NCI-H2227 (cell line): ENCODE results near the gene CSNK1E.
A peak's percentile ranks its signal among the peaks of the same experiment; 100 is the strongest.

Source experiments
- DNase-seq: peaks from one replicate; lab custom pipeline; 2025; ENCODE audit not compliant: unreplicated experiment; lab: John Stamatoyannopoulos, UW

CSNK1E gene

DNA sequence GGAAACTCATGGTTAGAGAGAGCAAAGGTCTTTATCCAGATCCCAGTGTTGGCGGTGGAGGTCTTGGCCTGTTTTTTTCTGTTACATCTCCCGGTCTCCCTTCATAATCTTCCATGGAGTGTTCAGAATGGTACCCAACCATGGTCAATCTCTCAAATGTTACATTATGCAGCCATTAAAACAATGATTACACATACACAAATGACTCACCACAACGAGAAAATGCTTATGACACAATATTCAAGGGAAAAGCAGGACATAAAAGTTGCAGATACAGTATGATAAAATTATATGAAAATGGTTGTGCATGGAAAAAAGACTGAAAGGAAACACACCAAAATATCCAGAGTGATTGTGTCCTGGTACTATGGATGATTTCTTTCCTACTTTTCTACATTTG lies 17.8 kb upstream of the CSNK1E start:
- DNase-seq: no peak

DNA sequence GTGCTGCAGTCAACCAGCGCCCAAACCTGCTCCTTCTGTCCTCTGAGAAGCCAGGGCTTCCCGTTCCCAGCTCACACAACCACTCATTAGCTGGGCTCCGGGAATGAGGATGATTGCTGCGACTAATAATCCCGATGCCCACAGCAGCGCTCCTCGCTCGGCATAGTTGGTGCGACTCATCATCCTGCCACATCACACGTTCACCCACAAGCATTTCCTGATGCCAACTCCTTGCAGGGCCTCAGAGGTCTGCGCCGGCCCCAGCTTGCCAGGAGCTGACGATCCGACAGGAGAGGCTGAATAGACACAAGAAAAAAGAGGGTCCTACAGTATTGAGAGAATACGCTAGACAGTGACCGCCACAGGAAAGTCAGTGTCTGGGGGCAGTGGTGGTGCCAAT lies 10.6 kb upstream of the CSNK1E start:
- DNase-seq: peak; percentile 22

DNA sequence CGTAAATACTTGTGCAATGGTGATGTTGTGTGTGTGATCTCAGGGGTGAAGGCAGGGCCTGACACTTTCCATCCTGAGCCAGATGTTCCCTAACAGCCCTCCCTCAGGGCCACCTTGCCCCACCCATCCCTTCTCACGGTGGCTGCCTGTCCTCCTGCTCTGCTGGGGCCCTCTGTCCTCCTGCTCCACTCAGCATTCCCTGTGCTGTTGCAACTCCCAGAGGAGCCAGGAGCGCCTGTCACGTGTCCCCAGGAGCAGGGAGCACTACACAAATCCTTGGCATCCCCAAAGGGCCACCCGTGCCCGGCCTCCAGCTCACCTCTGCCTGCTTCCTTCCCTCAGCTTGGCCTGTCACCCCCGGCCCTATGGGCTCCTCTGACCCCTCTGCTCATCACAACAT lies 10.2 kb upstream of the CSNK1E start:
- no peak for DNase-seq

DNA sequence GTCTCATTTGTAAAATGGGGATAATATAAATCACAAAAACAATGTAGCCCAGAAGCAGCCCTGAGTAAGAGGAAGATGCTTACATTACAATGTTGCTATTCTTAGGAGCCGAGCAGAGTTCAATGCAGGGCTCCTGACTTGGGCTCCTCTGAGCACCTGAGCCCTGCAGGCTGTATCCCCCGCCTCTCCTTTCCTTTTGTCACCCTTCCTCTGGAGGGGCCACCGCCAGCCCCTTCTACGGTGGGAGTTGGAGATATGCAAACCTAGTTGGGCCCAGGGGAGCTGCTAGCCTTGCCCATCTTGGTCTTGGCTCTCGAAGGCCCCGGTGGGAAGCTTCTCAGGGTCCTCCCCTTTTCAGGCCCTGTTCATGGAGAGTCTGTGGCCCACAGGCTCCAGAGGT lies 8.4 kb upstream of the CSNK1E start:
- no peak for DNase-seq

DNA sequence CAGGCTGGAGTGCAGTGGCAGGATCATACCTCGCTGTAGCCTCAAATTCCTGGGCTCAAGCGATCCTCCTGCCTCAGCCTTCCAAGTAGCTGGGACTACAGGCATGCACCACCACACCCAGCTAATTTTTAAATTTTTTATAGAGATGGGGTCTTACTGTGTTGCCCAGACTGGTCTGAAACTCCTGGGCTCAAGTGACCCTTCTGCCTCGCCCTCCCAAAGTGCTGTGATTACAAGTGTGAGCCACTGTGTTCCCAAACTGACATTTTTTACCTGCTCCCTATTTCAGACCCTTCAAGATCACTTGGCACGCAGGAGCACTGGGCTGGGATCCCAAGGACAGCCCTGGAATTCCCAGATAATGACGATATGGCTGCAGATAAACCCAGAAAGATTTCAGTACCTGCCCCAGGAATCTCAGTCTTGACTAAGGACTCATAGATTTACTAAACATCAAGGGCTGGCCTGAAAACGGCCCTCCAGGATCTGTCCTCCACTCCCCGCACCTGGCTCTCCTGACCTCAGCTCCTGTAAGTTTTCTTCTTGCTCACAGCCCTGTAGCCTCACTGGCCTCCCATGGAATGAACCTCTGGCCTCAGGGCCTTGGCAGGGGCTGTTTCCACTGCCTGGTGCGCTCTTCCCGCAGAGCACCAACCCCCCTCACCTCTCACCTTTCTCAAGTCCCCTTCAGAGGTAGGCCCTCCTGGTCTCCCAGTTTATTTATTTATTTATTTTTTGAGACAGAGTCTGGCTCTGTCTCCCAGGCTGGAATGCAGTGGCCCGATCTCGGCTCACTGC lies 3.6 kb upstream of the CSNK1E start:
- no peak for DNase-seq

DNA sequence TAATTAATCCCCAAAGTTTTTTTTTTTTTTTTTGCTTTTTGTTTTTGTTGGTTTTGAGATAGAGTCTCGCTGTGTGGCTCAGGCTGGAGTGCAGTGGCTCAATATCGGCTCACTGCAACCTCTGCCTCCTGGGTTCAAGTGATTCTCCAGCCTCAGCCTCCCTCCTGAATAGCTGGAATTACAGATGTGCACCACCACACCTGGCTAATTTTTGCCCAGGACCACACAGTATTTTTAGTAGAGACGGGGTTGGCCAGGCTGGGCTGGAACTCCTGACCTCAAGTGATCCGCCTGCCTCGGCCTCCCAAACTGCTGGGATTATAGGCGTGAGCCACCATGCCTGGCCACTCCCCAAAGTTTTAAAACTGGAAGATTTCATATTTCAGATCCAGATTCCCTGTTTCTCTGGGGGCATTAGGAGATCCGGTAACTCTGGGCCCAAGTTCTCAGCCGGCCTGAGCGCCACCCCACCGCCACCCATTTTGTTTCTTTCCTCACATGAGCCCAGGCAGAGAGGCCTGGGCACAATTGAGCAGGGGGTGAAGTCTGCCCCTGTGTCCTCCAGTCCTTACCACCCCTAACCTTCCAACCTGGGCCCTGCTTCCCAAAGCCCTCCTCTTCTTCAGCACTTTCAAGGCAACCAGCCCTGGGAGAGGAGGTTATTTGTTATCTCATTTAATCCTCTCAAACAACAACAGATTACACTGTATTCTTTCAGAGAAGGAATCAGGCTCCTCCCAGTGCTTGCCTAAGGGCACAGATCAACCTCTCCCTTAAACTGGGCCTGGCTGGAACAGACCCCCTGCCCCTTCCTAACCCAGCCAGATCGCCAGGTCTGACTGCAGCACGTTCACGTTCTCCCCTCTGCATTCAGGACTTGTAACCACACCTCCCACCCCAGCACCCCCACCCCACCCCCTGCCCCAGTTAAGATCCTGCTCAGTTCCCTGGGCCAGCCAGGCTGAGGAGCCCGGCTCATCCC lies 1.9 kb upstream of the CSNK1E start:
- DNase-seq: no peak

DNA sequence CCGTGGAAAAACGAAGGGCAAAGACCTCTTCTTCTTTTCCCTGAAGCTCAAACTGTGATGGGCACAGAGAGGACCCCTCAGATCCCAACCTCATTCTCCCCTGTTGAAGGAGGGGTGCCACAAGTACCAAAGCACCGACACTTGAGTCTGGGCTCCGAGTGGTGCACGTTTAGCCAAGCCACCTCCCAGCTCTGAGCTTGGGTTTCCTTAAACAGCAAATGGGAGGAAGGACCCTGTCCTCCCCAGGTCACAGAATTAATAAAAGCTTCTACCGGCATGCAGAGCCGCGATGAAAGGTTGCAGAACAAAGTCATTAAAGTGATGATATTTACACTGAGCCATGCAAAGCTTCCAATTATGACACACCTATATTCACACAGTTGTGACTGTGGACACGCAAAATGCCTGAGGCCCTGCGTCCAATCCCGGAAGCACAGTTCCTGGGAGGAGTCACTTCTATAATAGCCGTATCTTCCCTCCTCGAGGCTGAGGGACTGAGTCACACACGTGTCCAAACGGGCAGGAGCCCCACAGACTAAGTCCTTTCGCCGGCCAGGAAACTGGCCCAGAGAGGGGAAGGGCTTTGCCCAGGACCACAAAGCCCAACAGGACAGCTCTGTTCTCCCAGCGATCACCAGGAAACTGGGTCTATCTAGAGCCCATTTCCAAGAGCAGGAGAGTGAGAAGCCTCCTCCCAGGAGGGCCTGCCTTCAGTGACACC lies 922 bp upstream of the CSNK1E start:
- DNase-seq: peak; percentile 60

DNA sequence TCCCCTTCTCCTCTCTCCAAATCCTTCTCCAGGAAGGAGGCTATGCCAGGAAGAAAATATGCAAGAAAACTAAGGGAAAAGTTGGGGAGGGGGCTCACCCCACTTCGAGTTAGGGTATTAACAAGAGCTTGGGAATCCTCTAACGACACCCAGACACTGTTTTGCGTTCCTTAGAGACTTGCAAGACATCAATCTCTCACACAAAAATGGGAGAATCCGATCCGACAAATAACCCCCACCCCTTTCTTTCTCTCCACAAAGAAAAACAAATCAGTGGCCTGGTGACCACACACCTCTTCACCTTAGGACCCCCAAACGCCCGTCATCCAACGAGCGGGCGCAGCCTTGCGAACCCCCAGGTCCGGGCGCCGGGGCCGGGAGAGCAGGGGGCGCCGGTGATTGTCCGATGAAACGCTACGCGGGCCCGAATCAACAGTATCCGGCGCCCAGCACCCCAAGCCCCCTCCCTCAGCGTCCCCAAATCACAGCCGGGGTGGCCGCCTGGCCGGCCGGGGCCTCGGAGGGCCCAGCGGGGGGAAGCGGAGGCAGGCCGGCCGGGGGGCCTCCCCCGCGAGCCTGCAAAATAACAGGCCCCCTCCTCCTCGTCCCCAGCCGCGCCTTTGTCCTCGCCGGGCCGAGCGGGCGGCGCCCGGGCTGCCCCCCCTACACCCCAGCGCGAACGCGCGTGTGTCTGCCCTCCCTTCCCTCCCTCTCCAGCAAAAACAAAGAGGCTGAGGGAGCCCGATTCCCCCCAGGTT lies 690 bp downstream of the CSNK1E start:
- peak; percentile 39 for DNase-seq

- no peak for DNase-seq
These were observed 1.3 kb downstream of the CSNK1E start for GRCh38 chr22:38315823-38316363.

DNA sequence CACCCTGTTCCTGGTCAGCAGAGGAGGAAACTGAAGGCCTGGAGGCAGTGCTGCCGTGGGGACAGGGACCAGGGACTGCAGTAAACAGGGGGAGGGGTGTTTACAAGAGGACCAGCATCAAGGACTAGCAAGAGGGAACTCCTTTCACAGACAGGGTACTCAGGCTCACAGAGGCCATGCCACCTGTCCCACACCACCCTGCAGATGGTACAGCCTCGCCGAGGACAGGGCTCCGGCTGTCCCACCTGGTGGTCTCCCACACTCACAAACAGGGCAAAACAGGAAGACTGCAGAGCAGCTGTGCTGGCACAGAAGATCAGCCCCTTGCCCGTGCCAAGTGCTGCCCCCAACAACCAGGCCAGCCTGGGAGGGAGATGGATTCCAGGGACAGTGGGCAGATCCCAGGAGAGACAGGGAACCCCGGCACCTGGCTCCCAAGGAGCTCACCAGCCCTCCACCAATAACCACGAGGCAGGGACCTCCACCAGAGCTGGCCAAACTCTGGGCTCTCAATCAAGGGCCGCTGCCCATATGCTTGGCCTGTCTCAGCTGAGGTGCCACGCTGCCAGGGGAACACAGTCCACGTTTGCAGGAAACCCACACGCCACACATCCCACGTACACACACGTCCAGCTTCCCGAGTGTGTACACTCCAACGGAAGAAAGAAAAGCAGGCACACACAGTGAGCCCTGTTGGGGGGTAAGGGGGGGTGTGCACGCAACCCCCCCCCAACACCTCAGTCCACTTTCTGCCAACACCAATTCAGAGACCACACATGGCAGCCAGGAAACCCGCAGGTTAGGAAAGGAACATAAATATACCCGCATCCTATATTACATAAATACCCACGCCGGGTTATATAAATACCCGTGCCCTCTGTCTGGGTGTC lies 2.1 kb downstream of the CSNK1E start:
- no peak for DNase-seq

- no peak for DNase-seq
These were observed 2.9 kb downstream of the CSNK1E start for GRCh38 chr22:38314051-38314932.

DNA sequence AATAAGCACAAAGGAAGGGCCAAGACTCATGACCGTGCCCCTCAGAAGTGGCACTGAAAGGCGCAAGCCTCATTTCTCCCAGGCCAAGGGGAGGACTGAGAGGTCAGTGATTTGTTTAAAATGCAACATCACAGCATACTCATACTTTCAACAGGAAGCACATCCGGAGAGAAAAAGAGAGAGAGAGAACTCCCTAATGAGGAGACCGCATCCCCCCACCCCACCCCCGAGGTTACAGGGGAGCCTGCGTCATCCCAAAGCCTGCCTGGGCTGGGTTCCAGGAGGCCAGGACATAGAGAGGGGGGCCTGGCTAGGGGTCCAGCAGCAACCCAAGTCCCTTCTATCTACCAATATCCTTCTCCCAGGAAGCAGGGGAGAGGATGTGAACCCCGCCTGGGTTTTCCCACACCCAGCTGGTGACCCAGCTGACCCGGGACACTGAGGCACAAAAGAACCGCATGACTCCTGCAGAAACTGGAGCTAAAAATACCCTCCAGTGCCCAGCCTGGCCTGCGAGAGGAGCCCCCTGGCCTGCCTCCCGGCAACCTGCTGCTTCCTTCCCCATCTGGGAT lies 3.8 kb downstream of the CSNK1E start:
- DNase-seq: no peak

- DNase-seq: no peak
These were observed 4.9 kb downstream of the CSNK1E start for GRCh38 chr22:38312261-38312800.

GRCh38 chr22:38311323-38311620 lies 6.0 kb downstream of the CSNK1E start:
- no peak for DNase-seq

DNA sequence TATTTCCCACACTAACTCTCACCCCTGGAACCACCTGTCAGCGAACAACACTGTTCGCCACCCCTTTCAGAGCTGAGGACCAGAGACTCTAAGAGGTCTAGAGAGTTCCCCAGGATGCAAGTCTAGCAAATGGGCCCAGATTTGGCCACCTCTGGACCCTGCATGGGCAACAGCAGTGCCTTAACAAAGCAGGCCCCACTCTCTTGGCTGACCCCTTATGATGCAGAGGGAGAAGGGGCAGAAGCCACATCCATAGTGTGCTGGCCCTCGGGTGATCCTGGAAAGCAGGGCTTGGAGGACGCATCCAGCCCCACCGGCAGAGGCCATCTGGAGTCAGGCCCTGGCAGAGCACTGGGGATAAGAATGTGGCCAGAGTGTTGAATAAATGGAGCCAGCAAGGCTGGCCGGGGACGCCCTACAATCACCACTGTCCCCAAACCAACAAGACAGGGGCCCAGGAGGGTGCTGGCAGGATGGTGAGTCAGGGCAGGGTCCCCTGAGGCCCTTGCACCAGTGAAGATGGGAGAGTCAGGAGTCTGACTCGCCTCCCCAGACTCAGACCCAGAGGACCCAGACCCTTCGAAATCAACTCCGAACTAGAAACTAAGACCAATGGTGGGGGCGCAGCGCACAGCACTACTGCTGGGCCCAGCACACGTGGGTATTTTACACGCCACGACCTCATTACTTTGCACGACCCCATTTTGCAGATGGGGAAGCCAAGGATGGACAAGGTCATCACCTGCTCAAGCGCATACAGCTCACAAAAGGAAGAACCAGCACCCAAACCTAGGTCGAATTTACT lies 6.5 kb downstream of the CSNK1E start:
- no peak for DNase-seq

DNA sequence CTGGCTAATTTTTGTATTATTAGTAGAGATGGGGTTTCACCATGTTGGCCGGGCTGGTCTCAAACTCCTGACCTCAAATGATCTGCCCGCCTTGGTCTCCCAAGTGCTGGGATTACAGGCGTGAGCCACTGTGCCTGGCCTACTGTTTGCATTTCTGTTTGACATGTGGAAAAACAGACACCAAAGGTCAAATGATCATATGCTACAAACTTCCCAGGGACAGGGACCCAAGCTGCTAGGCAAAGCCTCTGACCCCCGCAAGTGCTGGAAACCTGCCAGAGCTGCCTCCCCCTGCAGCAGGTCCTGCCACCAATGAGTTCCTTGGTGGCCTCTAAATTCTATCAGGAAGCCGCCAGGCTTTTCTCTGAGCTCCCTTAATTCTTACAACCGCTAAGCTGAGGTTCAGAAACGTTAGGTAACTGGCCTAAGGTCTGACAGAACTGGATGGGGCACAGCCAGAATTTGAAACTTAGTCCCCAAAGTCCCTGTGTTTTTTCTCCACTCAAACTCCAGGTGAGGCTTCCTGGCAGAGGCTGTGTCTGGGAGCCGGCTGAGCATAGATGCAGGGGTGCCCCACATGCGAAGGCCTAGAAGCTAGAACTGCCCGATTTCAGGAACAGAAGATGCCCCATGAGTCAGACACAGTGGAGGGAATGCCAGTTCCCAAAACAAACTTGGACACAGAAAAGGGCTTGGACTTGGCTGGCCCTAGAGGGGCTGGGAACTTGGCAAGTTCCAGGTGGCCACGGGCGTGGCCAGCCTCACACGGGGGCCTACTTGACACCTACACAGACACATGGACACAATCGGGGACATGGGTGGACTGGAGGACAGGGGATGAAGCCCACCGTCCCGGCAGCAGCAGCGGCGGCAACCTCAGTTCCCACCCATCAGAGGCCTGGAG lies 7.4 kb downstream of the CSNK1E start:
- no peak for DNase-seq
